HCT116 (cell line): Measurements from ENCODE around the gene GNG12. TPM values are rescaled to one million over a fixed set of nuclear protein-coding genes. Genes with fewer than 3 reads are reported as not detected.
A peak's percentile ranks its signal among the peaks of the same experiment; 100 is the strongest.

ENCODE experiments used
- ATAC-seq: fragments of 200-7000 bp; cut with Tn5 transposase; 2 replicates; pipeline ENCODE4 v1.9.1; 2020; ENCODE audit warnings: mild to moderate bottlenecking, moderate library complexity
- BruUV-seq: library from RNA; stranded (reverse); fragments of 400-500 nt; replicated peaks from 2 replicates; lab custom pipeline; 2021; lab: Mats Ljungman, UMichigan
- CTCF ChIA-PET: fragments of 300-600 bp; sonication (Branson Sonifier 250); formaldehyde crosslinking; loops from one replicate; lab custom pipeline; 2021; ENCODE audit warnings: antibody characterized with exemption; lab: Charles Lee
- POLR2A ChIA-PET: fragments of 300-600, 350-600 bp; sonication (Branson Sonifier 250); formaldehyde crosslinking; loops from one replicate; lab custom pipeline; 2021; ENCODE audit warnings: antibody characterized with exemption; lab: Charles Lee
- RAD21 ChIA-PET, 2 experiments: fragments of 300-600 bp; sonication (Branson Sonifier 250); formaldehyde crosslinking; loops; one replicate each; lab custom pipeline; 2023; ENCODE audit warnings: low total read pairs in 2 of 2; ENCODE audit not compliant: uncharacterized antibody in 2 of 2, unreplicated experiment in 2 of 2, low non-redundant PET in 1 of 2; lab: Charles Lee
- DNase-seq: peaks from one replicate; pipeline ENCODE4 v3.0.0-alpha.2; 2010; ENCODE audit warnings: low read depth, low spot score
- H2AFZ ChIP-seq: fragments of 200-600 bp; shearing (Covaris generic), sonication (generic); 2 replicates; pipeline ENCODE4 v1.6.1; 2017; ENCODE audit warnings: low read depth, mixed run types, mixed read lengths, antibody characterized with exemption, low read length; ENCODE audit not compliant: poor library complexity, severe bottlenecking
- H3K27ac ChIP-seq: 2 replicates; pipeline ENCODE4 v1.5.1; 2012; ENCODE audit warnings: low read depth, low read length
- H3K27me3 ChIP-seq: fragments of 200-600 bp; sonication (generic); 2 replicates; pipeline ENCODE4 v1.6.1; 2016; ENCODE audit warnings: mixed run types, low read length, mixed read lengths; ENCODE audit not compliant: insufficient read depth
- H3K36me3 ChIP-seq, 2 experiments: fragments of 200-500 bp in 1 of 2; fragments of 200-600 bp in 1 of 2; sonication (Bioruptor generic) in 1 of 2; sonication (generic) in 1 of 2; 2 replicates each; pipeline versions ENCODE4 v1.5.1 to v1.6.1; 2014 to 2016; ENCODE audit warnings: low read length in 2 of 2, inconsistent platforms in 1 of 2, mixed read lengths in 1 of 2, mixed run types in 1 of 2; ENCODE audit not compliant: insufficient read depth in 2 of 2, control insufficient read depth in 1 of 2
- H3K4me1 ChIP-seq, 2 experiments: fragments of 200-600 bp in 1 of 2; sonication (generic) in 1 of 2; 2 replicates each; pipeline versions ENCODE4 v1.5.1 to v1.6.1; 2012 to 2017; ENCODE audit warnings: low read length in 2 of 2, inconsistent platforms in 1 of 2, mild to moderate bottlenecking in 1 of 2, mixed read lengths in 1 of 2, mixed run types in 1 of 2, moderate library complexity in 1 of 2; ENCODE audit not compliant: insufficient read depth in 2 of 2, control insufficient read depth in 1 of 2
- H3K4me2 ChIP-seq: fragments of 200-600 bp; sonication (generic); 2 replicates; pipeline ENCODE4 v1.6.1; 2017; ENCODE audit warnings: mixed run types, low read length, mixed read lengths
- H3K4me3 ChIP-seq, 2 experiments: fragments of 200-600 bp in 1 of 2; sonication (generic) in 1 of 2; replicated peaks in 1 of 2; 2 replicates each; pipeline ENCODE4 v1.5.1; 2011 to 2016; ENCODE audit warnings: low read length in 2 of 2, control low read depth in 1 of 2, low read depth in 1 of 2, mild to moderate bottlenecking in 1 of 2, mixed read lengths in 1 of 2, mixed run types in 1 of 2
- H3K79me2 ChIP-seq: fragments of 200-600 bp; sonication (generic); 2 replicates; pipeline ENCODE4 v1.6.1; 2017; ENCODE audit warnings: mild to moderate bottlenecking, mixed run types, low read length, moderate library complexity, mixed read lengths; ENCODE audit not compliant: insufficient read depth
- H3K9ac ChIP-seq: fragments of 200-600 bp; sonication (generic); 2 replicates; pipeline ENCODE4 v1.6.1; 2016; ENCODE audit warnings: low read length, mixed read lengths
- H3K9me2 ChIP-seq: fragments of 200-600 bp; sonication (generic), shearing (Covaris generic); 2 replicates; pipeline ENCODE4 v1.6.1; 2017; ENCODE audit warnings: mixed run types, mild to moderate bottlenecking, moderate library complexity; ENCODE audit not compliant: insufficient read depth
- H3K9me3 ChIP-seq, 2 experiments: fragments of 200-500 bp in 1 of 2; fragments of 200-600 bp in 1 of 2; sonication (Bioruptor generic) in 1 of 2; sonication (generic) in 1 of 2; 2 replicates each; pipeline ENCODE4 v1.6.1; 2014 to 2017; ENCODE audit warnings: low read length in 2 of 2, mixed read lengths in 2 of 2, inconsistent platforms in 1 of 2, low read depth in 1 of 2, mild to moderate bottlenecking in 1 of 2, mixed run types in 1 of 2, moderate library complexity in 1 of 2; ENCODE audit not compliant: control insufficient read depth in 1 of 2, insufficient read depth in 1 of 2
- H4K20me1 ChIP-seq: fragments of 200-600 bp; sonication (generic), shearing (Covaris generic); 2 replicates; pipeline ENCODE4 v1.6.1; 2017; ENCODE audit warnings: mixed run types, mild to moderate bottlenecking, moderate library complexity; ENCODE audit not compliant: insufficient read depth
- EGR1 ChIP-seq: IDR thresholded peaks from 2 replicates; pipeline ENCODE4 v1.6.1; 2012; ENCODE audit warnings: low read depth
- JUND ChIP-seq: IDR thresholded peaks from 2 replicates; pipeline ENCODE4 v1.6.1; 2012
- SIN3A ChIP-seq: IDR thresholded peaks from 2 replicates; pipeline ENCODE4 v1.6.1; 2012; ENCODE audit warnings: low read depth
- SP1 ChIP-seq: IDR thresholded peaks from 2 replicates; pipeline ENCODE4 v1.6.1; 2012; ENCODE audit warnings: low read depth
- SRF ChIP-seq: IDR thresholded peaks from 2 replicates; pipeline ENCODE4 v1.6.1; 2012; ENCODE audit warnings: low read depth
- YY1 ChIP-seq: IDR thresholded peaks from 2 replicates; pipeline ENCODE4 v1.6.1; 2011; ENCODE audit warnings: low read length, low read depth, moderate library complexity, mild to moderate bottlenecking; ENCODE audit not compliant: insufficient replicate concordance; ENCODE audit errors: extremely low read depth
- ZFX ChIP-seq: fragments of 450-650 bp; IDR thresholded peaks from 2 replicates; pipeline ENCODE4 v1.6.1; 2017
- ZNF274 ChIP-seq: fragments of 200-500 bp; sonication (Bioruptor generic); IDR thresholded peaks from 2 replicates; pipeline ENCODE4 v1.6.1; 2014; ENCODE audit warnings: mild to moderate bottlenecking, low read depth, low read length, inconsistent platforms
- intact Hi-C: fragments of 100-400 bp; cut with micrococcal nuclease; formaldehyde crosslinking; loops from 2 replicates; pipeline ENCODE4 v1.10.0; 2022
- total RNA-seq: library from RNA; stranded (reverse); gene quantifications from one replicate; pipeline ENCODE4 v1.2.1, GENCODE V29; 2021; ENCODE audit not compliant: unreplicated experiment
- TF ChIP-seq, protein P1 (sequence below): IDR thresholded peaks from 2 replicates; pipeline ENCODE4 v1.6.1; 2012
- TF ChIP-seq, protein P2 (sequence below): IDR thresholded peaks from 2 replicates; pipeline ENCODE4 v1.6.1; 2012; ENCODE audit warnings: low read depth
- TF ChIP-seq, protein P3 (sequence below): IDR thresholded peaks from 2 replicates; pipeline ENCODE4 v1.6.1; 2011; ENCODE audit warnings: mild to moderate bottlenecking, low read length, moderate library complexity; ENCODE audit not compliant: insufficient replicate concordance; ENCODE audit errors: extremely low read depth

The GNG12 gene
- total RNA-seq, 1 experiment from 2014 or later: 49.6 TPM

DNA sequence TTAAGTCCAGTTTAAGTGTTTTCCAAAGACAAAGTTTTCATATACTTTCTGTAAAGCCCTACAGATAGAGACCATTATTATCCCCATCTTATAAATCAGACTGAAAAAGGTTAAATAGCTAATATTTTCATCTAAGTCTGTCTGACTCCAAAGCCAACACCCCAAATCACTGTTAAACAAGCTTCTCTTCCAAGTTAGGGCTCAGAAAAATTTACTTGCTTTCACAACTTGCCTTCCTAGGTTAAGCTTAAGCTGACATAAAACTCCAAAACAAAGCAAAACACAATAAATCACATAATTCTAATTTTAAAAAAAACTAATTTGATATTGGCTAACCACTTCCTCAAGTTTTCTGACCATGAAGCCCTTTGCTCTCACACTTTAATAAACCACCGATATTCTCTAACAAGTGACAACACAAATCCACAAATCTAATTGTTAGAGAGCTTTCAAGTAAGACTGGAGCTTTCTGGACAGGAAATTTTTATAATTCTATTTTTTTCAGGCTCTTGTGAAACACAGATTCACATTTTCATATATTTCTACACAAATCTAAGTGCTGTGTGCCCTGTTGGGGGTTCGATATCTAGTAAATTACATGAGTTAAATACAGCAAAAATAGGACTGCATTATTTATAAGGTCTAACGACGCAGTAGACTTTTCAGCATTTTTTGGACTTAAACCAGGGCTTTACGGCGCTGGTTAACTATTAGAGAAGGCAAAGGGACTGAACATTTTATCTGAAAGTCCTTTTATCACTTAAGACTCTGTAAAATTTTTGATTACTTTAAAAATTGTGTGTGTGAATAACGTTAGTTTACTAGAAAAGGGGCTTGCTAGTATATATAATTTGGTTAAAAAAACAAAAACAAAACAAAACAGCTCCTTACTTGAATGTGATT is 2.1 kb downstream of the GNG12 start:
- Histone ChIP-seq H3K9me3 (no peaks in the 10 kb centered on the region), H3K4me2 (peak overlapping the region; percentile 98), H3K36me3 (peaks cover 0 to 2% of the 10 kb centered on the region in 2 experiments; a peak in 1 of 4 replicates), H4K20me1 (no peaks in the 10 kb centered on the region), H3K4me3 (peak overlapping the region; percentile 82 to 84), H3K27ac (peak overlapping the region; percentile 79), H3K9ac (peak overlapping the region; percentile 69), H3K27me3 (no peaks in the 10 kb centered on the region)
- no TSS peak for BruUV-seq
- no peak for DNase-seq
- intact Hi-C loops: loop anchor here (5.0 to 10.0 kb wide), 2 partner anchors 146 to 299 kb away; partner anchors contain the start of gene GADD45A
- RAD21 ChIA-PET: no interaction called here
- TF ChIP-seq SRF (no peak), ZNF274 (no peak)
- TF ChIP-seq, protein P1, sequence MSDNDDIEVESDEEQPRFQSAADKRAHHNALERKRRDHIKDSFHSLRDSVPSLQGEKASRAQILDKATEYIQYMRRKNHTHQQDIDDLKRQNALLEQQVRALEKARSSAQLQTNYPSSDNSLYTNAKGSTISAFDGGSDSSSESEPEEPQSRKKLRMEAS: no peak
- TF ChIP-seq, all 23 proteins: peak for 0
- ChIA-PET CTCF (interaction anchor here (0.8 to 2.0 kb wide), 2 partner anchors 19 to 66 kb away, joined by 3 to 5 read pairs; no protein-coding TSS in a partner anchor), POLR2A (interaction anchor here (1.1 to 1.8 kb wide), 2 partner anchors 11 to 19 kb away, joined by 3 to 5 read pairs; no protein-coding TSS in a partner anchor)
- Histone ChIP-seq H2AFZ (no peak overlapping the region), H3K4me1 (peaks cover 12 to 28% of the 10 kb centered on the region in 2 experiments), H3K79me2 (peaks cover 60% of the 10 kb centered on the region), H3K9me2 (no peaks in the 10 kb centered on the region)
- no peak for ATAC-seq

DNA sequence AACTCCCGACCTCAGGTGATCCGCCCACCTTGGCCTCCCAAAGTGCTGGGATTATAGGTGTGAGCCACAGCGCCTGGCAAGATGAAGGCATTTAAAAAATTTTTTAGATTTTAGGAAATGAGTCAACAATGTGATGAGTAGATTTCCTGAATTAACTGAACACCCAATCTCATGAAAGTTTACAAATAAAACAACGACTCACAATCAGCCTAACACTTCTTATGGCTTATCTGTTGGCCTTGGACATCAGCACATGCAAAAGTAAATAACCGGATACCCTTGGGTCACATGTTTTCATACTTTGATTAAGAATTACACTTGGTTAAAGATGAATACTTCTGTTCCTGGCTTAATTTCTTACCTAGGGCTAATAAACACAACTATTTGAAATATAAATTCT is 3.0 kb downstream of the GNG12 start:
- H4K20me1 ChIP-seq: no peaks in the 10 kb centered on the region
- no peak overlapping the region for H3K9ac ChIP-seq
- H3K4me3 ChIP-seq: no peak overlapping the region
- no peak for DNase-seq
- ATAC-seq: no peak
- no TSS peak for BruUV-seq
- peaks cover 68% of the 10 kb centered on the region for H3K79me2 ChIP-seq
- H3K4me1 ChIP-seq: peaks cover 12 to 28% of the 10 kb centered on the region in 2 experiments
- RAD21 ChIA-PET: no interaction called here
- intact Hi-C loops: loop anchor here (5.0 to 10.0 kb wide), 2 partner anchors 145 to 298 kb away; partner anchors contain the start of gene GADD45A
- H3K9me3 ChIP-seq: no peaks in the 10 kb centered on the region
- no peak overlapping the region; the same call in 1 of the 2 replicates for H3K4me2 ChIP-seq
- H3K27ac ChIP-seq: no peak overlapping the region
- POLR2A ChIA-PET: no interaction called here
- no peaks in the 10 kb centered on the region for H3K27me3 ChIP-seq
- peaks cover 0 to 2% of the 10 kb centered on the region in 2 experiments; a peak in 1 of 4 replicates for H3K36me3 ChIP-seq
- CTCF ChIA-PET: interaction anchor here (0.8 to 2.0 kb wide), 2 partner anchors 20 to 65 kb away, joined by 3 to 5 read pairs; no protein-coding TSS in a partner anchor
- no peak overlapping the region for H2AFZ ChIP-seq
- no peaks in the 10 kb centered on the region for H3K9me2 ChIP-seq
- no peak for TF ChIP-seq ZNF274
- no peak for TF ChIP-seq SP1
- TF ChIP-seq, protein P2, sequence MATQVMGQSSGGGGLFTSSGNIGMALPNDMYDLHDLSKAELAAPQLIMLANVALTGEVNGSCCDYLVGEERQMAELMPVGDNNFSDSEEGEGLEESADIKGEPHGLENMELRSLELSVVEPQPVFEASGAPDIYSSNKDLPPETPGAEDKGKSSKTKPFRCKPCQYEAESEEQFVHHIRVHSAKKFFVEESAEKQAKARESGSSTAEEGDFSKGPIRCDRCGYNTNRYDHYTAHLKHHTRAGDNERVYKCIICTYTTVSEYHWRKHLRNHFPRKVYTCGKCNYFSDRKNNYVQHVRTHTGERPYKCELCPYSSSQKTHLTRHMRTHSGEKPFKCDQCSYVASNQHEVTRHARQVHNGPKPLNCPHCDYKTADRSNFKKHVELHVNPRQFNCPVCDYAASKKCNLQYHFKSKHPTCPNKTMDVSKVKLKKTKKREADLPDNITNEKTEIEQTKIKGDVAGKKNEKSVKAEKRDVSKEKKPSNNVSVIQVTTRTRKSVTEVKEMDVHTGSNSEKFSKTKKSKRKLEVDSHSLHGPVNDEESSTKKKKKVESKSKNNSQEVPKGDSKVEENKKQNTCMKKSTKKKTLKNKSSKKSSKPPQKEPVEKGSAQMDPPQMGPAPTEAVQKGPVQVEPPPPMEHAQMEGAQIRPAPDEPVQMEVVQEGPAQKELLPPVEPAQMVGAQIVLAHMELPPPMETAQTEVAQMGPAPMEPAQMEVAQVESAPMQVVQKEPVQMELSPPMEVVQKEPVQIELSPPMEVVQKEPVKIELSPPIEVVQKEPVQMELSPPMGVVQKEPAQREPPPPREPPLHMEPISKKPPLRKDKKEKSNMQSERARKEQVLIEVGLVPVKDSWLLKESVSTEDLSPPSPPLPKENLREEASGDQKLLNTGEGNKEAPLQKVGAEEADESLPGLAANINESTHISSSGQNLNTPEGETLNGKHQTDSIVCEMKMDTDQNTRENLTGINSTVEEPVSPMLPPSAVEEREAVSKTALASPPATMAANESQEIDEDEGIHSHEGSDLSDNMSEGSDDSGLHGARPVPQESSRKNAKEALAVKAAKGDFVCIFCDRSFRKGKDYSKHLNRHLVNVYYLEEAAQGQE: no peak
- no peak for TF ChIP-seq EGR1
- no peak for TF ChIP-seq ZFX
- TF ChIP-seq, protein P1: no peak
- TF ChIP-seq YY1: no peak
- TF ChIP-seq, protein P3, sequence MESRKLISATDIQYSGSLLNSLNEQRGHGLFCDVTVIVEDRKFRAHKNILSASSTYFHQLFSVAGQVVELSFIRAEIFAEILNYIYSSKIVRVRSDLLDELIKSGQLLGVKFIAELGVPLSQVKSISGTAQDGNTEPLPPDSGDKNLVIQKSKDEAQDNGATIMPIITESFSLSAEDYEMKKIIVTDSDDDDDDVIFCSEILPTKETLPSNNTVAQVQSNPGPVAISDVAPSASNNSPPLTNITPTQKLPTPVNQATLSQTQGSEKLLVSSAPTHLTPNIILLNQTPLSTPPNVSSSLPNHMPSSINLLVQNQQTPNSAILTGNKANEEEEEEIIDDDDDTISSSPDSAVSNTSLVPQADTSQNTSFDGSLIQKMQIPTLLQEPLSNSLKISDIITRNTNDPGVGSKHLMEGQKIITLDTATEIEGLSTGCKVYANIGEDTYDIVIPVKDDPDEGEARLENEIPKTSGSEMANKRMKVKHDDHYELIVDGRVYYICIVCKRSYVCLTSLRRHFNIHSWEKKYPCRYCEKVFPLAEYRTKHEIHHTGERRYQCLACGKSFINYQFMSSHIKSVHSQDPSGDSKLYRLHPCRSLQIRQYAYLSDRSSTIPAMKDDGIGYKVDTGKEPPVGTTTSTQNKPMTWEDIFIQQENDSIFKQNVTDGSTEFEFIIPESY: no peak
- TF ChIP-seq SRF: no peak
- no peak for TF ChIP-seq SIN3A
- no peak for TF ChIP-seq JUND
